AG04450 (cell line): ENCODE results near the gene HIPK2. TPM values are rescaled to one million over a fixed set of nuclear protein-coding genes. Genes with fewer than 3 reads are reported as not detected.

Experiments used
- CTCF ChIA-PET: fragments of 300-600, 350-600 bp; formaldehyde crosslinking; extraction: SDS; loops from one replicate; lab custom pipeline; 2022; ENCODE audit warnings: antibody characterized with exemption, inconsistent platforms; lab: Charles Lee
- POLR2A ChIA-PET: fragments of 350-600 bp; formaldehyde crosslinking; extraction: SDS; loops from one replicate; lab custom pipeline; 2021; ENCODE audit warnings: antibody characterized with exemption, inconsistent platforms; lab: Yijun Ruan, JAX
- DNase-seq: peaks from one replicate; pipeline ENCODE4 v3.0.0-alpha.2; 2011; ENCODE audit warnings: low read depth, low spot score
- H3K27ac ChIP-seq: one replicate; pipeline ENCODE4 v1.5.1; 2012; ENCODE audit warnings: low read depth, low read length, control low read depth
- H3K27me3 ChIP-seq: one replicate; pipeline ENCODE4 v1.6.0; 2012; ENCODE audit warnings: low read length; ENCODE audit not compliant: control insufficient read depth, insufficient read depth
- H3K4me3 ChIP-seq: 2 replicates; pipeline ENCODE4 v1.5.1; 2011; ENCODE audit warnings: mild to moderate bottlenecking, low read depth, low read length, control low read depth
- H3K9me3 ChIP-seq: 2 replicates; pipeline ENCODE4 v1.5.1; 2012; ENCODE audit warnings: low read length; ENCODE audit not compliant: control insufficient read depth, insufficient read depth
- polyA minus RNA-seq: library from RNA; depleted of rRNA, polyadenylated mRNA; stranded (reverse); fragments of >200 nt; gene quantifications from 2 replicates; pipeline ENCODE4 v1.2.3, GENCODE V29; 2011; rRNA and poly(A)+ RNA removed
- polyA plus RNA-seq: library from polyadenylated mRNA; depleted of rRNA; stranded (reverse); fragments of >200 nt; gene quantifications from 2 replicates; pipeline ENCODE4 v1.2.3, GENCODE V29; 2011; rRNA removed
- TF ChIP-seq, protein P1 (sequence below): IDR thresholded peaks from 2 replicates; pipeline ENCODE4 v1.5.1; 2011; ENCODE audit warnings: low read depth, low read length, control low read depth, inconsistent platforms

HIPK2 gene
- polyA plus RNA-seq (61.4 and 74.6 TPM in 2 replicates), polyA minus RNA-seq (130 and 163 TPM in 2 replicates)

DNA sequence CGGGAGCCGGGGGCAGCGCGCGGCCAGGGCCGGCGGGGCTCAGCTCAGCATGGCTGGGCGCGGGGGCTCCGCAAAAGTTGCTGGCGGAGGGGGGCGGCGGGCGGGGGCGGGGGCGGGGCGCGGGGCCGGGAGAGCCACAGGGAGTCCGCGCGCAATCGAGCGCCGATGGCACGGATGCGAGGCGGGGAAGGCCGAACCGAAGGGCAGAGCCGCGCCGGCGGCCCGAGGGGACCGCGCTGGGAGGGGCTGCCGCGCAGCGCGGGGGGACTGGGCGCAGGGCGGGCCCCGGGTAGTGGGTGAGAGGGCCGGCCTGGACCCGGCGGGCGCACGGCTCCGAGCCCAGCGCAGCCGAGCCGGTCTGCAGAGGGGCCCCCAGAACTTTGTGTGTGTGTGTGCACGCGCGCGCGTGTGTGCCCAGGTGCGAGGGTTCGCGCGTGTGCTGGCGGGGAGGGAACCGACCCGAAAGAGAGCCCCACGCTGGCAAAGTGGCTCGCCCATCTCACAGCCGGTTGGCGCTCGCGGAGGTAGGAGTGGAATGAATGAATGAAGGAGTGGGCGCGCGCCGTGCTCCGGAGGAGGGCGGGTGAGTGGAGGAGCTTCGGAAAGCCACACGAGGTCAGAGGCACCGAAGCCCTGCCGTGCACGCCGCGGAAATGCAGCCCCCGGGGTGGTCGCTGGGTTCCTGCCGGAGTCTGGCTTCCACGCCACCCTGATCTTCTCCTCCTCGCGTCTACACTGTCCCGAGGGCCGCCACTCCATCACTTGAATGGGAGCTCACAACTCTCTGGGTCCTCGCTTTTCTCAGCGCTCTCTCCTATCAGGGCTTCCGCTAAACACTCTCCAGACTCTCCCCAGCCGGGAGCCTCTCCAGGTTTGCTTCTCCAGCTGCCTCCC is at the start of gene HIPK2:
Gene HIPK2, minus strand, starts transcription at position 51 of the 894 bp plus-strand sequence. CDS start 375 bp downstream, outside the sequence.
- TF ChIP-seq, protein P1, sequence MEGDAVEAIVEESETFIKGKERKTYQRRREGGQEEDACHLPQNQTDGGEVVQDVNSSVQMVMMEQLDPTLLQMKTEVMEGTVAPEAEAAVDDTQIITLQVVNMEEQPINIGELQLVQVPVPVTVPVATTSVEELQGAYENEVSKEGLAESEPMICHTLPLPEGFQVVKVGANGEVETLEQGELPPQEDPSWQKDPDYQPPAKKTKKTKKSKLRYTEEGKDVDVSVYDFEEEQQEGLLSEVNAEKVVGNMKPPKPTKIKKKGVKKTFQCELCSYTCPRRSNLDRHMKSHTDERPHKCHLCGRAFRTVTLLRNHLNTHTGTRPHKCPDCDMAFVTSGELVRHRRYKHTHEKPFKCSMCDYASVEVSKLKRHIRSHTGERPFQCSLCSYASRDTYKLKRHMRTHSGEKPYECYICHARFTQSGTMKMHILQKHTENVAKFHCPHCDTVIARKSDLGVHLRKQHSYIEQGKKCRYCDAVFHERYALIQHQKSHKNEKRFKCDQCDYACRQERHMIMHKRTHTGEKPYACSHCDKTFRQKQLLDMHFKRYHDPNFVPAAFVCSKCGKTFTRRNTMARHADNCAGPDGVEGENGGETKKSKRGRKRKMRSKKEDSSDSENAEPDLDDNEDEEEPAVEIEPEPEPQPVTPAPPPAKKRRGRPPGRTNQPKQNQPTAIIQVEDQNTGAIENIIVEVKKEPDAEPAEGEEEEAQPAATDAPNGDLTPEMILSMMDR: no peak
- ChIA-PET POLR2A (interaction anchor here (0.8 to 1.7 kb wide), 5 partner anchors 46 to 217 kb away, joined by 3 to 11 read pairs (median 5); no protein-coding TSS in a partner anchor), CTCF (interaction anchor here (0.6 to 1.3 kb wide), 10 partner anchors 97 to 224 kb away, joined by 3 to 6 read pairs (median 4); no protein-coding TSS in a partner anchor)
- Histone ChIP-seq H3K27me3 (no peaks in the 10 kb centered on the region), H3K27ac (peak within 1 kb of the TSS; percentile 96), H3K4me3 (peak within 1 kb of the TSS; percentile 88), H3K9me3 (no peaks in the 10 kb centered on the region; the same call in 1 of the 2 replicates)
- DNase-seq: no peak

DNA sequence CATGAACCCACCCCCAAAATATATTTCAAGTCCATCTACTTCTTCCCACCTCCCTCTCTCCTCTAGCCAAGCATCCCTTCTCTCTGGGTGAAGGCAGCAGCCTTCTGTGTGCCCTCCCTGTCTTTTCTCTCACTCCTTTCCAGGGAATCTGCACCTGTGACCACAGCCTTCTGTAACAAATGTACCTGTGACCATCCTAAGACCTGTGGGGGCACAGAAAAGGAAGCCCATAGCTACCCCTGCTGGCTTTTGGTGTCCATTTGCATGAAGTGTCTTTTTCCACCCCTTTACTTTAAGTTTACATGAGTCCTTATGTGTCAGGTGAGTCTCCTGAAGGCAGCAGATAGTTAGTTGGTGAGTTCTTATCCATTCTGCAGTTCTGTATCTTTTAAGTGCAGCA is 49.2 kb upstream of the HIPK2 start:
- no peak overlapping the region for H3K27ac ChIP-seq
- TF ChIP-seq, protein P1: no peak
- no peak overlapping the region for H3K4me3 ChIP-seq
- POLR2A ChIA-PET: no interaction called here
- CTCF ChIA-PET: no interaction called here
- DNase-seq: no peak
- peaks cover under 1% of the 10 kb centered on the region for H3K27me3 ChIP-seq
- H3K9me3 ChIP-seq: no peaks in the 10 kb centered on the region

DNA sequence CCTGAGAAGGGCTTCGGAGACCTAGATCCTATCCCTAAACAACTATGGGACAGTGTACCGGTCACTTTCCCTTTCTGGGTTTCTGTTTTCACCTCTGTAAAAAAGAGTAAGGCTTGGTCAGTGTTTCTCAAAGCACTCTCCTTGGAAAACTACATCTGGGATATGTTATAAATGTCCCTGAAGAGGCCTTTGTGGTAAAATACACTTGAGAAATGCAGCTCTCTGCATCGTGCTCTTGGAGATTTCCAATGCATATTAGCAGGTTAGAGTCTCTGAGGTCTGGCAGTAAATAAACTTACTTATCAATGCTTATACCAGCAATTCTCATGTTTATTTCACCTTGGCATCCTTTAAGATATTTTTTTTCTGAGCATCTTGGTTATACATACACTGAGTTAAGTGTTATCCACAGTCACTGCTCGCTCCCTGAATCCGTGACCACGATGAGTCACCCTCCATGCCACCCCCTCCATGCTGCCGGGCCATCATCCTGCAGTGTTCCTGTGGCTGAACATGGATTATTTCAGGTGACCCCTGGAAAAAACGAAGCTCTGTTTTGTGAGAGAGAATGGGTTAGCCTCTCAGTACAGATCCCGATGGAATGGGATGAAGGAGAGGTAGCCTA is 48.0 kb upstream of the HIPK2 start:
- CTCF ChIA-PET: interaction anchor here (0.6 kb wide), 1 partner anchor 179 kb away, joined by 6 read pairs; no protein-coding TSS in a partner anchor

DNA sequence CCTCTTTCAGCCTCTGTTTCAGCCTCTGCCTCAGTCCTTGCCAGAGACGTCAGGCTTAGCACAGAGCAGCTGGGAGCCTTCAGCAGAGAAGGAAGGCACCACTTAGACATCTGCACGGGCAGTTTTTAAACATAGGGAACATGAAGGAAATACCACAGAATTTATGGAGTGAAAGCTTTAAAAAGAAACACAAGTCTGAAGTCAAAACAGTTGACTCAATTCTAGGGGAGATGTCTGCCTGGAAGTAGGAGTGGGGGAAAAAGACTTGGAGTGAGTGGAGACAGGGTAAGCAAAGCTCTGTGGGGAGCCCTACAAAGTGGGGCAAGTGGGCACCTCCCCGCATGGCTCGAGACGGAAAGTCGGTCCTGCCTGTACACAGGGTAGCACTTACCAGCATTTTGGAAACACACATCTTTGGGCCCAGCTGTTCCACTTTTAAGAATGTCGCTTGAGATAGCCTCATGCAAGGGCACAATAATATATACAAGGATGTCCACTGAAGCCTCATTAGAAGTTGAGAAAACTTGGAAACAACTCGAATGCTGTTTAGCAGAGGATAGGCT is 46.2 kb upstream of the HIPK2 start:
- Histone ChIP-seq H3K27me3 (peaks cover 3% of the 10 kb centered on the region), H3K9me3 (no peaks in the 10 kb centered on the region), H3K27ac (peak overlapping the region; percentile 60), H3K4me3 (peak overlapping the region; percentile 7; the same call in 1 of the 2 replicates)
- TF ChIP-seq, protein P1: no peak
- ChIA-PET CTCF (interaction anchor here (0.6 to 1.3 kb wide), 2 partner anchors 8 to 177 kb away, joined by 3 to 4 read pairs; no protein-coding TSS in a partner anchor), POLR2A (interaction anchor here (0.6 to 1.7 kb wide), 6 partner anchors 13 to 205 kb away, joined by 3 to 21 read pairs (median 6); no protein-coding TSS in a partner anchor)
- DNase-seq: peak; percentile 68

More for the DNA sequence above, 48.0 kb upstream of the HIPK2 start:
- Histone ChIP-seq H3K9me3 (no peaks in the 10 kb centered on the region), H3K27me3 (peaks cover 3% of the 10 kb centered on the region), H3K27ac (peak overlapping the region; percentile 57), H3K4me3 (no peak overlapping the region)
- TF ChIP-seq, protein P1: no peak
- POLR2A ChIA-PET: interaction anchor here (1.0 kb wide), 1 partner anchor 16 kb away, joined by 3 read pairs; no protein-coding TSS in a partner anchor
- DNase-seq: peak; percentile 7
